Measurements from ENCODE around the gene CMTM1.

Gene CMTM1

GRCh38 chr16:66569827-66570405 lies 3.7 kb downstream of the CMTM1 start:
- no peak for TF ChIP-seq CTCF (IDR thresholded peaks at IDR 0.05; ENCODE audit: low read depth, low read length)
- Histone ChIP-seq H3K4me3 (ENCODE audit: low read depth, low read length) (no peak overlapping the region), H3K9me3 (ENCODE audit: severe bottlenecking) (no peaks in the 10 kb centered on the region), H3K36me3 (peaks cover 21% of the 10 kb centered on the region), H3K27me3 (ENCODE audit: insufficient read depth, low read depth, severe bottlenecking) (no peaks in the 10 kb centered on the region), H3K27ac (no peak overlapping the region)
- DNase-seq: no peak

- Histone ChIP-seq H3K36me3 (peaks cover 4% of the 10 kb centered on the region; the same call in 1 of the 2 replicates), H3K4me3 (ENCODE audit: low read depth, low read length) (no peak overlapping the region), H3K27me3 (ENCODE audit: insufficient read depth, low read depth, severe bottlenecking) (no peaks in the 10 kb centered on the region), H3K9me3 (ENCODE audit: severe bottlenecking) (no peaks in the 10 kb centered on the region), H3K27ac (no peak overlapping the region)
- DNase-seq: no peak
- TF ChIP-seq CTCF (IDR thresholded peaks at IDR 0.05; ENCODE audit: low read depth, low read length): no peak
These were observed 6.1 kb downstream of the CMTM1 start for GRCh38 chr16:66572356-66572755.

DNA sequence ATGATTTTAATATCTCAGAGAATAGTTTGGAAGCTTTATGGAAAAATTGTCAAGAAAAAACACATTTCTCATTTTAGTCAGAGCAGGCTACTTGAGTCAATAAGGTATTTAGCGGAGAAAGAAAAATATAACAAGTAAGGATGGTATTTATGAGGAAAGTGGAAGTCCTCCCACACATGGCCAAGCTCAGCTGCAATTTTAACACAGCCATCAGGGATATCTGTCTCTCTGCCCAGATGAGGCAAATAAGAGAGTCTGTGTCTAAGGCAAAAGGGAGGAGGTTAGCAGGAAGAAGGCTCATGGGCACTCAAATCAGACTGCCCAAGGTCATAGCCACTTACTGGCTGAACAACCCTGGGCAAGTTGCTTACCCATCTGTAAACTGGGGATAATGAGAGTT lies 7.8 kb downstream of the CMTM1 start:
- no peak for TF ChIP-seq CTCF (IDR thresholded peaks at IDR 0.05; ENCODE audit: low read depth, low read length)
- Histone ChIP-seq H3K36me3 (no peaks in the 10 kb centered on the region), H3K4me3 (ENCODE audit: low read depth, low read length) (no peak overlapping the region), H3K9me3 (ENCODE audit: severe bottlenecking) (no peaks in the 10 kb centered on the region), H3K27me3 (ENCODE audit: insufficient read depth, low read depth, severe bottlenecking) (no peaks in the 10 kb centered on the region), H3K27ac (no peak overlapping the region)
- DNase-seq: no peak

DNA sequence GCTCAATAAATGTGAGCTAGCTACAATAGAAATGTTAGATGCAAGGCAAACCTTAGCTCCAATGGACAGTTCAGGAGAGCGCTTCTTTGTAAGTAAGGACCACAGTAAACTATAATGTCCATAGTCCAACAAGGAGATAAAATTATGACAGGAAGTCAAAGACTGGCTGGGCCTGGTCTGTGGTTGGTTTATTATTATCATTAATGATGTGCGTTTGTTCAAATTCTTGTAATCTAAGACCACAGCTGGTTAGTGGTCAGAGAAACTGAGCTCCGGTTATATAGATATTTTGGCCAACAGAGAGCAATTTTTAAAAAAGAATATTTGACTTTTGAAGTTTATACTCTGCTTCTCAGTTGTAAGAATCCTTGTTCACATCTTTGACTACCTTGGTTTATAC lies 8.3 kb downstream of the CMTM1 start:
- DNase-seq: no peak
- TF ChIP-seq CTCF (IDR thresholded peaks at IDR 0.05; ENCODE audit: low read depth, low read length): no peak
- Histone ChIP-seq H3K27me3 (ENCODE audit: insufficient read depth, low read depth, severe bottlenecking) (no peaks in the 10 kb centered on the region), H3K4me3 (ENCODE audit: low read depth, low read length) (no peak overlapping the region), H3K9me3 (ENCODE audit: severe bottlenecking) (no peaks in the 10 kb centered on the region), H3K36me3 (no peaks in the 10 kb centered on the region), H3K27ac (no peak overlapping the region)

DNA sequence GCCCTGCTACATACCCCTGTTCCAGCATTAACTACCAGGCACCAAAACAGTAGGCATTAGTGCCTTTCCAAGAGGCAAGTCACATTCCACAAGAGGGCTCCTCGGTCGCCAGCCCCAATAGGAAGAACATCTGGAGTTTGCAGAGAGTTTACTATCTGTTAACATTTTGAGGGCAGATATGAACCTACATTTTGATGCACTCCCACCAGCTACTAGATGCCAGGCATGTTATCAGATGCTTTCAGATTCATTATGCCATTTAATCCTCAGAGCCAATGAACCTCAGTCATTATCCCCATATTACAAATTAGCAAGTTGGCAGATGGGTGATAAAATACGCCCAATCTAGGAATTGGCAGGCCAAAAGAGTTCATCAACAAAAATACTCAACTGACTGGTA lies 8.8 kb downstream of the CMTM1 start:
- Histone ChIP-seq H3K27me3 (ENCODE audit: insufficient read depth, low read depth, severe bottlenecking) (no peaks in the 10 kb centered on the region), H3K36me3 (no peaks in the 10 kb centered on the region), H3K4me3 (ENCODE audit: low read depth, low read length) (no peak overlapping the region), H3K9me3 (ENCODE audit: severe bottlenecking) (no peaks in the 10 kb centered on the region), H3K27ac (no peak overlapping the region)
- no peak for DNase-seq
- no peak for TF ChIP-seq CTCF (IDR thresholded peaks at IDR 0.05; ENCODE audit: low read depth, low read length)

GRCh38 chr16:66576296-66576695 lies 10.1 kb downstream of the CMTM1 start:
- TF ChIP-seq CTCF (IDR thresholded peaks at IDR 0.05; ENCODE audit: low read depth, low read length): no peak

More at GRCh38 chr16:66576296-66576695, 10.1 kb downstream of the CMTM1 start:
- Histone ChIP-seq H3K4me3 (ENCODE audit: low read depth, low read length) (no peak overlapping the region), H3K36me3 (no peaks in the 10 kb centered on the region), H3K9me3 (ENCODE audit: severe bottlenecking) (no peaks in the 10 kb centered on the region), H3K27me3 (ENCODE audit: insufficient read depth, low read depth, severe bottlenecking) (no peaks in the 10 kb centered on the region), H3K27ac (no peak overlapping the region)
- no peak for DNase-seq
